Thymus (tissue), 11 donors: ENCODE results near the gene IL1RL1. TPM values are rescaled to one million over a fixed set of nuclear protein-coding genes. Genes with fewer than 3 reads are reported as not detected.
A peak's percentile ranks its signal among the peaks of the same experiment; 100 is the strongest.

Experiments
- DNase-seq, 9 donors: peaks; one replicate each; pipeline ENCODE4 v3.0.0-alpha.2; 2013; ENCODE audit warnings: low spot score in 9 of 9, low read depth in 6 of 9, missing footprints in 1 of 9
- H3K27ac ChIP-seq, 2 donors: one replicate each; pipeline ENCODE4 v1.5.1; 2013; ENCODE audit warnings: control low read depth in 1 of 2, low read depth in 1 of 2, low read length in 1 of 2, mild to moderate bottlenecking in 1 of 2, moderate library complexity in 1 of 2
- H3K27me3 ChIP-seq, 2 donors: one replicate each; pipeline ENCODE4 v1.5.1; 2013; ENCODE audit warnings: low read length in 1 of 2; ENCODE audit not compliant: control insufficient read depth in 2 of 2, insufficient read depth in 1 of 2
- H3K36me3 ChIP-seq, 2 donors: one replicate each; pipeline ENCODE4 v1.5.1; 2013; ENCODE audit warnings: low read length in 1 of 2, mild to moderate bottlenecking in 1 of 2, moderate library complexity in 1 of 2; ENCODE audit not compliant: control insufficient read depth in 2 of 2, insufficient read depth in 2 of 2
- H3K4me1 ChIP-seq, 2 donors: one replicate each; pipeline ENCODE4 v1.5.1; 2013; ENCODE audit warnings: low read length in 2 of 2; ENCODE audit not compliant: control insufficient read depth in 2 of 2, insufficient read depth in 2 of 2
- H3K4me3 ChIP-seq, 2 donors: one replicate each; pipeline ENCODE4 v1.5.1; 2013; ENCODE audit warnings: low read length in 2 of 2, control low read depth in 1 of 2, mild to moderate bottlenecking in 1 of 2
- H3K9me3 ChIP-seq, 2 donors: one replicate each; pipeline ENCODE4 v1.5.1; 2013; ENCODE audit warnings: low read length in 1 of 2, mild to moderate bottlenecking in 1 of 2; ENCODE audit not compliant: control insufficient read depth in 2 of 2, insufficient read depth in 1 of 2
- WGBS: extraction: QIAGEN DNeasy Blood & Tissue Kit; methylation state at CpG from one replicate; pipeline ENCODE4 v1.1.7; 2013; 5-methylcytosine and 5-hydroxymethylcytosine counted together
- polyA plus RNA-seq: library from polyadenylated mRNA; stranded (reverse); fragments of 200-250 nt; gene quantifications from one replicate; pipeline ENCODE4 v1.2.3, GENCODE V29; 2013
- total RNA-seq: library from RNA; stranded (reverse); fragments of 120-200 nt; gene quantifications from one replicate; pipeline ENCODE4 v1.2.4, GENCODE V29; 2013
- donor health status: healthy.

Gene IL1RL1
- total and polyA plus RNA-seq, 2 donors, result 1.1 to 2.3 TPM

DNA sequence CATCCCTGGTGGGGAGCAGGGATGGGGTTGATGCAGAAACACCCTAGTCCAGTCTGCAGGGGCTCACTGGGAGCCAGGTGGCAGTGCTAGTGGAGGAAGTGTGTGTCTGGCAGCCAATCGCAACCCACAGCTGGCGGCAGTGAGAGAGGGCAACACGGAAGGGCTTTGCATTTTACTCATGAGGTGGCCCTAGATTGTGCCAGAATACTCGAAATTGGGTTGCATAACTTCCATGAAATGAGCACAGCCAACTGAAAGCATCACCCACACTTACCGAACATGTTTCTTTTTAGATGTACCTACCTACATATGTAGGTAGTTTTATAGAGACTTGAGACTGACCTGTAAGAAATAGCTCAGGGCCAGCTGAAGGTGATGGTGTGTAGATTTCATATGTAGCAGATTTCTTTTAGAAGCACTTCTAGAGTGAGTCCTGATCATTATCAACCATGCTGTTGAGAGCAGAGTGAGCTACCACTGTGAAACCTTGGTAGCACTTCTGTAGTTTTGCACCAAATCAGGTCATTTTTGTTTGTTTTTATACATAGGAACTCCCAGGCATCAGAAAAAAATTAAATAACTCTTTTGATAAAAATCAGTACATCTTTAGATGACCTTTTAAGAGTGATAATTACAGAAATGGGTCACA is 57.2 kb downstream of the IL1RL1 start:
- no peak overlapping the region for H3K4me3 ChIP-seq
- WGBS, result 96% methylated on average over 5 of the region's 5 CpGs
- DNase-seq, result no peak
- peak overlapping the region in 1 of 2 donors; percentile 2 for H3K27ac ChIP-seq
- H3K9me3 ChIP-seq, result peaks cover 0 to 7% of the 10 kb centered on the region in 2 donors
- H3K4me1 ChIP-seq, result peaks cover 0 to 4% of the 10 kb centered on the region in 2 donors
- no peaks in the 10 kb centered on the region for H3K27me3 ChIP-seq
- no peaks in the 10 kb centered on the region for H3K36me3 ChIP-seq

DNA sequence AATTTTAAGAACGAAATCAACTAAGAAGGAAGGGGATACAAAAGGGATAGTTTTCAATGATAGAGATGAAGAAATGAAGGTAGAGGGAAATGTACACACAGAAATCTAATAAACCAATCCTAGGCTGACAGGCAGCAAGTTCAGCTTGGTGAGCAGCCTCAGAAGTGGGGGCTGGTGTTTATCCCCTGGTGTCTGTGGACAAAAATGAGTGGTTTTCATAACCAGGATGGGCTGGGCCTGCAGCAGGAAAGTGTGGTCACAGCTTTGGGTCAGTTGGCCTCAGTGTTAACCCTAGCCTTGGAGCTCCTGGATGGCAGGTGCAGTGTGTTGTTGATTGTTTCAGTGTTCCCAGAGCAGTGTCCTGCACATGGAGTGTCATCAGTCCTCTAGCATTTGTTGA is 58.5 kb downstream of the IL1RL1 start:
- peaks cover 0 to 7% of the 10 kb centered on the region in 2 donors for H3K9me3 ChIP-seq
- WGBS, result 97% methylated on average over 1 of the region's 1 CpG
- H3K4me1 ChIP-seq, result peaks cover 0 to 4% of the 10 kb centered on the region in 2 donors
- no peak overlapping the region for H3K27ac ChIP-seq
- H3K36me3 ChIP-seq, result no peaks in the 10 kb centered on the region
- no peak overlapping the region for H3K4me3 ChIP-seq
- H3K27me3 ChIP-seq, result no peaks in the 10 kb centered on the region
- DNase-seq, result no peak

GRCh38 chr2:102376052-102376591 is 64.8 kb downstream of the IL1RL1 start:
- H3K9me3 ChIP-seq, result no peaks in the 10 kb centered on the region
- H3K4me1 ChIP-seq, result no peaks in the 10 kb centered on the region
- no peak for DNase-seq
- 97% methylated on average over 1 of the region's 1 CpG for WGBS
- no peaks in the 10 kb centered on the region for H3K36me3 ChIP-seq
- H3K4me3 ChIP-seq, result no peak overlapping the region
- no peak overlapping the region for H3K27ac ChIP-seq
- no peaks in the 10 kb centered on the region for H3K27me3 ChIP-seq

DNA sequence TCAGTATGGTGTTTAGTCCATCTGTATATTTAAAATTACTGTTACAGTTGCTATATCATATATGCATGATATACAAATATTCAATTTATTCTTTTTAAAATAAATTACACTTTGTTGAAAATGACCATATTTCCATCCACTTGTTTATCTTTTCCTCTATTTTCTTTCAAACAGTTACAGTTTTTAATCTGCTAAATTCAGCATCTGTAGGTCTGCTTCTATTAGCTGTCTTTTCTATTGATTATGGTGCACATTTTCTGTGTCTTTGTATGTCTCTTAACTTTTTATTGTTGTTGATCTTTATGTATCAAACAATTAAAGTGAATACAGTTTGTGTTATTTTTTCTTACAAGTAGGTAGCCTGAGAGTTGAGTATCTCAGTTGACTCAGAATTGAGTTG is 72.4 kb downstream of the IL1RL1 start:
- Histone ChIP-seq H3K4me1 (no peaks in the 10 kb centered on the region), H3K4me3 (no peak overlapping the region), H3K36me3 (no peaks in the 10 kb centered on the region), H3K27me3 (no peaks in the 10 kb centered on the region), H3K27ac (no peak overlapping the region), H3K9me3 (peaks cover 0 to 3% of the 10 kb centered on the region in 2 donors)
- DNase-seq, result no peak

DNA sequence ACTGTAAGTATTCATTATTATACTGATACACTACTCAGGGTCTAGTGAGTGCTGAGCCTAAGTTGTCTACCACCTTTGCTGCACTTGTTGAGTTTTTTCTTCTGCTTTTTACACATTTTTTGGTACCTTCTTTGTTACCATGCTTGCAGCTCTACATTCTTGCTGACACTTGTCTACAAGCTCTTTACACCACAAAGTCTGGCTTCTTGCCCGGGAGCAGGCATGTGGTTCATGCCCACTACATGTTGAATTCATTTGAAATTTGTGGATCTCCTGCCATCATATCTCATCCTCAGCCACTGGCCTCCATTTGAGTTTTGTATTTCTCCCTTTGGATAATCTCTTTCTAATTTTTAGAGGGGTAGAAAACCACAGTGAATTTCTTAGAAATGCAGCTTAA is 74.2 kb downstream of the IL1RL1 start:
- Histone ChIP-seq H3K27ac (no peak overlapping the region), H3K27me3 (no peaks in the 10 kb centered on the region), H3K4me1 (no peaks in the 10 kb centered on the region), H3K4me3 (no peak overlapping the region), H3K36me3 (no peaks in the 10 kb centered on the region), H3K9me3 (peaks cover 0 to 3% of the 10 kb centered on the region in 2 donors)
- no peak for DNase-seq
- WGBS, result 95% methylated on average over 1 of the region's 1 CpG

DNA sequence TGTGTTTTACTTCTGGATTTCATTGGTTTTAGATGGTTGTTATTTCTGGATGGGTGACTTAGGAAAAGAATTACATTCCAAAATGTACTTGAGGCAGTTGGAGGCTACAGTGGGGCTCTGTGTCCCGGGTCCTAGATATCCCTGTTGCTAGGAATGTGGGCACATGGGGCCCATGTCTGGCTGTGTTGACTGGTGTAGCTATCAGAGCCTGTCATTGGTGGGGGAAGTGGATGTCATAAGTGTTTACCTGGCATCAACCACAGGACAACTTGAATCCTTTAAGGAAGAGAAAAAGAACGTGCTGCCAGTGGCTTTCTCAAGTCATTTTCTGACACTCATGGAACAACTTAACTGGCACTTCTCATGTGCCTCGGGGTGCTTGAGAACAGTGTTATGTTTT is 74.6 kb downstream of the IL1RL1 start:
- 94% methylated on average over 3 of the region's 3 CpGs for WGBS
- Histone ChIP-seq H3K27me3 (no peaks in the 10 kb centered on the region), H3K9me3 (peaks cover 0 to 3% of the 10 kb centered on the region in 2 donors), H3K36me3 (no peaks in the 10 kb centered on the region), H3K27ac (no peak overlapping the region), H3K4me1 (no peaks in the 10 kb centered on the region), H3K4me3 (no peak overlapping the region)
- no peak for DNase-seq

GRCh38 chr2:102386867-102387541 is 75.6 kb downstream of the IL1RL1 start:
- H3K4me1 ChIP-seq, result no peaks in the 10 kb centered on the region
- 95% methylated on average over 3 of the region's 3 CpGs for whole genome bisulfite sequencing
- DNase-seq, result no peak
- H3K27me3 ChIP-seq, result no peaks in the 10 kb centered on the region
- no peaks in the 10 kb centered on the region for H3K36me3 ChIP-seq
- H3K27ac ChIP-seq, result no peak overlapping the region
- H3K4me3 ChIP-seq, result no peak overlapping the region
- peaks cover 0 to 3% of the 10 kb centered on the region in 2 donors for H3K9me3 ChIP-seq

- Histone ChIP-seq H3K4me1 (no peaks in the 10 kb centered on the region), H3K36me3 (no peaks in the 10 kb centered on the region), H3K27ac (no peak overlapping the region), H3K27me3 (no peaks in the 10 kb centered on the region), H3K9me3 (peaks cover 0 to 3% of the 10 kb centered on the region in 2 donors), H3K4me3 (no peak overlapping the region)
- WGBS, result 95% methylated on average over 7 of the region's 7 CpGs
- DNase-seq, result no peak
Observed at GRCh38 chr2:102387763-102388546, 76.6 kb downstream of the IL1RL1 start.

DNA sequence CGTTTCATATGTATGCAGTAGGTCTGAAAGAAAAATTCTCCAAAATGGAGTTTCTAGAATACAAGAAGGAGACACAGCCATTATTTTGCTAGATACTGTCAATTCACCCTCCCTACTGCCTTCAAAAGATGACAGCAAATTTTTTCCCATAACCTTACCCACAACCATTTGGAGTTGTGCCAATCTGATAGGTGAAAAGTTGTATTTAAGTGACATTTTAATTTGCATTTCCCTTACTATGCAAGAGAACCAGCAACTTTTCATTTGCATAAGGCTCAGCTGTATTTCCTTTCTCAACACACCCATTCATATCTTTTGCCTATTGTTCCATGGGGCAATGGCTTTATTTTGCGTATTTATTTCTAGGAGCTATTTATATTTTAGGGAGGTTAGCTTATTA is 80.2 kb downstream of the IL1RL1 start:
- Histone ChIP-seq H3K36me3 (no peaks in the 10 kb centered on the region), H3K4me3 (no peak overlapping the region), H3K9me3 (no peaks in the 10 kb centered on the region), H3K27me3 (no peaks in the 10 kb centered on the region), H3K27ac (no peak overlapping the region), H3K4me1 (no peaks in the 10 kb centered on the region)
- WGBS, result 91% methylated on average over 2 of the region's 2 CpGs
- DNase-seq, result no peak
